Activated T-cell treated with anti-CD3 and anti-CD28 coated beads, Interleukin-2, amount 50 U/mL, for 48 hours (primary cell): ENCODE results near the gene SPACA4.
"Not testable (repeated sequence)": the region's sequence is repeated elsewhere in the genome, so short reads cannot be mapped to it uniquely, and the experiment has no call there.

Experiments
- DNase-seq, 2 experiments: peaks; one replicate each; pipeline ENCODE4 v3.0.0-alpha.2; 2020

The SPACA4 gene

GRCh38 chr19:48619692-48620585 is 13.4 kb downstream of the SPACA4 start:
- DNase-seq = no peak

- DNase-seq = no peak
Observed at GRCh38 chr19:48623556-48624066, 17.1 kb downstream of the SPACA4 start.

GRCh38 chr19:48624067-48624594 is 17.6 kb downstream of the SPACA4 start:
- peak; percentile 98 to 99 for DNase-seq

- DNase-seq = no peak
Observed at GRCh38 chr19:48624791-48625723, 18.5 kb downstream of the SPACA4 start.

GRCh38 chr19:48625891-48626327 is 19.4 kb downstream of the SPACA4 start:
- no peak for DNase-seq

GRCh38 chr19:48627201-48627864 is 20.8 kb downstream of the SPACA4 start:
- peak in 1 of 2 experiments; percentile 65 for DNase-seq

- no peak for DNase-seq
Observed at GRCh38 chr19:48627865-48628314, 21.3 kb downstream of the SPACA4 start.

- no peak for DNase-seq
Observed at GRCh38 chr19:48628486-48629296, 22.1 kb downstream of the SPACA4 start.

GRCh38 chr19:48629297-48629598 is 22.7 kb downstream of the SPACA4 start:
- no peak for DNase-seq

- DNase-seq = peak; percentile 63 to 65
Observed at GRCh38 chr19:48629599-48630295, 23.2 kb downstream of the SPACA4 start.

- DNase-seq = no peak
Observed at GRCh38 chr19:48630296-48631063, 23.9 kb downstream of the SPACA4 start.

GRCh38 chr19:48631225-48631624 is 24.7 kb downstream of the SPACA4 start:
- DNase-seq = no peak

- DNase-seq = not testable (repeated sequence)
Observed at GRCh38 chr19:48632286-48632685, 25.7 kb downstream of the SPACA4 start.

GRCh38 chr19:48632692-48633147 is 26.2 kb downstream of the SPACA4 start:
- DNase-seq = no peak

GRCh38 chr19:48633148-48634035 is 26.9 kb downstream of the SPACA4 start:
- no peak for DNase-seq

GRCh38 chr19:48634036-48634342 is 27.4 kb downstream of the SPACA4 start:
- DNase-seq = no peak

- peak; percentile 95 to 97 for DNase-seq
Observed at GRCh38 chr19:48634424-48635262, 28.1 kb downstream of the SPACA4 start.
